Mesendoderm (in vitro differentiated cells): ENCODE data around the gene FUNDC1.

ENCODE experiments used
- DNase-seq: peaks from one replicate; pipeline ENCODE4 v3.0.0; 2013
- H2AK5ac ChIP-seq: 2 replicates; pipeline ENCODE4 v1.6.1; 2013; ENCODE audit warnings: low read length, inconsistent platforms
- H2BK120ac ChIP-seq: 2 replicates; pipeline ENCODE4 v1.6.1; 2013; ENCODE audit warnings: low read depth, mild to moderate bottlenecking, low read length, moderate library complexity, mixed read lengths
- H2BK15ac ChIP-seq: replicated peaks from 2 replicates; pipeline ENCODE4 v1.6.1; 2013; ENCODE audit warnings: low read depth, mild to moderate bottlenecking, moderate library complexity
- H2BK5ac ChIP-seq: 2 replicates; pipeline ENCODE4 v1.6.1; 2013; ENCODE audit warnings: low read length, inconsistent platforms
- H3K18ac ChIP-seq: 2 replicates; pipeline ENCODE4 v1.6.1; 2013; ENCODE audit warnings: mild to moderate bottlenecking, low read length, mixed read lengths
- H3K23ac ChIP-seq: one replicate; pipeline ENCODE4 v1.6.1; 2013; ENCODE audit warnings: low read length
- H3K27ac ChIP-seq: 2 replicates; pipeline ENCODE4 v1.5.1; 2013; ENCODE audit warnings: low read depth, mild to moderate bottlenecking, inconsistent platforms, low read length, moderate library complexity
- H3K27me3 ChIP-seq: 2 replicates; pipeline ENCODE4 v1.6.1; 2013; ENCODE audit warnings: low read length, control low read depth, mild to moderate bottlenecking, inconsistent platforms; ENCODE audit not compliant: insufficient read depth, poor library complexity
- H3K36me3 ChIP-seq: 2 replicates; pipeline ENCODE4 v1.6.1; 2013; ENCODE audit warnings: low read length, inconsistent platforms; ENCODE audit not compliant: control insufficient read depth, insufficient read depth
- H3K4ac ChIP-seq: one replicate; pipeline ENCODE4 v1.6.1; 2013; ENCODE audit warnings: low read depth, mild to moderate bottlenecking, low read length, moderate library complexity
- H3K4me1 ChIP-seq: 2 replicates; pipeline ENCODE4 v1.6.1; 2013; ENCODE audit warnings: low read depth, low read length, inconsistent platforms; ENCODE audit not compliant: control insufficient read depth
- H3K4me2 ChIP-seq: 2 replicates; pipeline ENCODE4 v1.6.1; 2013; ENCODE audit warnings: low read length
- H3K4me3 ChIP-seq: 2 replicates; pipeline ENCODE4 v1.5.1; 2013; ENCODE audit warnings: mild to moderate bottlenecking, low read length
- H3K56ac ChIP-seq: one replicate; pipeline ENCODE4 v1.6.1; 2013; ENCODE audit warnings: low read length
- H3K79me1 ChIP-seq: 2 replicates; pipeline ENCODE4 v1.6.1; 2013; ENCODE audit warnings: low read length, inconsistent platforms
- H3K79me2 ChIP-seq: 2 replicates; pipeline ENCODE4 v1.6.1; 2013; ENCODE audit warnings: mild to moderate bottlenecking, low read length; ENCODE audit not compliant: control insufficient read depth, insufficient read depth
- H3K9ac ChIP-seq: 2 replicates; pipeline ENCODE4 v1.6.1; 2013; ENCODE audit warnings: low read length, inconsistent platforms
- H4K5ac ChIP-seq: one replicate; pipeline ENCODE4 v1.6.1; 2013; ENCODE audit warnings: low read length
- H4K8ac ChIP-seq: one replicate; pipeline ENCODE4 v1.6.1; 2013; ENCODE audit warnings: low read depth, mild to moderate bottlenecking, control low read depth, low read length, moderate library complexity
- WGBS: extraction: QIAGEN DNeasy Blood & Tissue Kit; methylation state at CpG from one replicate; pipeline ENCODE4 v1.1.7; 2013; ENCODE audit warnings: low lambda C conversion rate, missing lambda C conversion rate; ENCODE audit not compliant: insufficient coverage; ENCODE audit errors: extremely low coverage; 5-methylcytosine and 5-hydroxymethylcytosine counted together

FUNDC1 gene

GRCh38 chrX:44480591-44480990 is 62.1 kb downstream of the FUNDC1 start:
- H3K27ac ChIP-seq = no peak overlapping the region
- WGBS = no CpG with 5 or more reads among the region's 2 CpGs
- no peak overlapping the region for H3K4me2 ChIP-seq
- H3K9ac ChIP-seq = no peak overlapping the region
- H3K4me1 ChIP-seq = no peaks in the 10 kb centered on the region
- no peaks in the 10 kb centered on the region for H3K27me3 ChIP-seq
- no peaks in the 10 kb centered on the region for H3K79me2 ChIP-seq
- no peak overlapping the region for H2AK5ac ChIP-seq
- no peak overlapping the region for H3K23ac ChIP-seq
- H3K18ac ChIP-seq = no peak overlapping the region
- DNase-seq = no peak
- no peaks in the 10 kb centered on the region for H3K36me3 ChIP-seq
- H4K5ac ChIP-seq = no peak overlapping the region
- no peak overlapping the region for H2BK15ac ChIP-seq
- no peak overlapping the region for H3K4ac ChIP-seq
- H2BK5ac ChIP-seq = no peak overlapping the region
- H4K8ac ChIP-seq = no peak overlapping the region
- H3K79me1 ChIP-seq = no peaks in the 10 kb centered on the region
- no peak overlapping the region for H3K56ac ChIP-seq
- H3K4me3 ChIP-seq = no peak overlapping the region
- no peak overlapping the region for H2BK120ac ChIP-seq

GRCh38 chrX:44474410-44474809 is 68.2 kb downstream of the FUNDC1 start:
- H3K36me3 ChIP-seq = no peaks in the 10 kb centered on the region
- no peak overlapping the region for H2BK15ac ChIP-seq
- H2BK5ac ChIP-seq = no peak overlapping the region
- no peak overlapping the region for H3K56ac ChIP-seq
- no CpG with 5 or more reads among the region's 2 CpGs for WGBS
- H3K23ac ChIP-seq = no peak overlapping the region
- H3K79me2 ChIP-seq = no peaks in the 10 kb centered on the region
- H3K18ac ChIP-seq = no peak overlapping the region
- H3K79me1 ChIP-seq = no peaks in the 10 kb centered on the region
- H3K9ac ChIP-seq = no peak overlapping the region
- no peak overlapping the region for H3K4ac ChIP-seq
- H4K8ac ChIP-seq = no peak overlapping the region
- no peaks in the 10 kb centered on the region for H3K4me1 ChIP-seq
- no peak overlapping the region for H3K4me3 ChIP-seq
- no peak overlapping the region for H3K27ac ChIP-seq
- H2BK120ac ChIP-seq = no peak overlapping the region
- no peak overlapping the region for H2AK5ac ChIP-seq
- no peak overlapping the region for H4K5ac ChIP-seq
- H3K27me3 ChIP-seq = no peaks in the 10 kb centered on the region
- H3K4me2 ChIP-seq = no peak overlapping the region
- DNase-seq = no peak
